ENCODE data around the gene CNTNAP5. TPM values are rescaled to one million over a fixed set of nuclear protein-coding genes. Genes with fewer than 3 reads are reported as not detected.

Gene CNTNAP5
- total RNA-seq, 1 experiment from 2014 or later, result not detected

DNA sequence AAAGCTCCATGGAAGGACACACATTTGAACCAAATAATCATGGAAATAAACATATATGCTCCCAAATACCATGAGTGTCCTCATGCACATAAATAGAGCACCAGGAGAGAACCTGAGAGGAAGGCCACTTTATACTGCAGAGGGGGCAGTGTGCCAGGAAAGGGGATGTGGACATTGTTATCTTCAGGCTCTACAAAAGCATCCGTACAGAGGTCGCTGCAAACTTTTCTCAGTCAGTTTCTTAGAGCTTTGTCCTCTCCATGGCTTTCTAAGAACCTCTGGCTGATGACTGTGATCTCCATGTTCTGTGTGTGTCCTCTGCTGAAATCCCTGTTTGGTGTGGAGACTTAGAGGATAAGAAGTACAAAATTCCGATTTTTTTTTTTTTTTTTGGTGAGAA, 515.7 kb downstream of the CNTNAP5 start:
- CTCF ChIA-PET, result interaction anchor here (0.6 kb wide), 1 partner anchor 422 kb away, joined by 4 read pairs; no protein-coding TSS in a partner anchor
- no TSS peak for BruUV-seq (replicated peaks)
- H3K4me1 Mint-ChIP-seq (ENCODE audit: insufficient read depth, unreplicated experiment), result no peaks in the 10 kb centered on the region

DNA sequence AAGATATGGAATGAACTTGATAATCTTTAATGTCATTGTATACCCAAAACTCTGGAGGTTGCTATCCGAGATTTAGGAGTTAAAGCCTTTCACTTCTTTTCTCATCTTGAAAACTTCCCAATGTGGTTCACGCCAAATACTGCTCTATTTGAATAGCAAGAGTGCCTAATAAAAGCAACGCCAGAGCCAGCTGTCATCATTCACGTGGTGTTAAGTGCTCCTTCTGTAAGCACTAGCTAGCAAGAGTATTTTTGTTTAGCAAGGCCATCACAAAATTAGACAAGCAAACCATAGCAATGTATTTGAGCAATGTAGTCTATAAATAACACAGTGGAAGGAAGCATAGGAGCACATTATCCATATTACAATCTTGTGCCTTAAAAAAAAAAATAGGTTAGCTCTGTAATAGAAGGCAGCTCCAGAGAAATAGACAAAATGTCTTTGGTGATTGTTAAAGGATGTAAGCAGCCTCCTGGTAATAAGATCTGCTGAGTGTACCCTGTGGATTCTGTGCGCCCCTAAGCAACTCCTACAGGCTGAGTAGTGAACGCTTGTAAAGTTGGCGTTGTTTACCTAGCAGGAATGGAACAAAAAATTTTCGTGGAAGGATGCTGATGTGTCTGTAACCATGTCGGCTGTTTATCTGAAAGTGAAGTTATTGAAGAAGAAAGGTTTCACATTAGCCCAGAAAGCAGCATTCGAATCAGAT, 518.0 kb downstream of the CNTNAP5 start:
- DNase-seq (ENCODE audit: unreplicated experiment), result no peak
- no TSS peak for BruUV-seq (replicated peaks)
- Mint-ChIP-seq H3K27me3 (ENCODE audit: insufficient read depth, unreplicated experiment) (peaks cover 15% of the 10 kb centered on the region), H3K27ac (ENCODE audit: low read depth, unreplicated experiment) (no peak overlapping the region), H3K36me3 (ENCODE audit: insufficient read depth, unreplicated experiment) (no peaks in the 10 kb centered on the region), H3K9me3 (ENCODE audit: unreplicated experiment) (peaks cover 8% of the 10 kb centered on the region), H3K4me1 (ENCODE audit: insufficient read depth, unreplicated experiment) (no peaks in the 10 kb centered on the region), H3K4me3 (ENCODE audit: unreplicated experiment) (no peak overlapping the region)
- POLR2A ChIA-PET, result no interaction called here
- intact Hi-C loops (cut with micrococcal nuclease), result no loop called here
- CTCF ChIA-PET, result no interaction called here
- TF ChIP-seq, protein P1, sequence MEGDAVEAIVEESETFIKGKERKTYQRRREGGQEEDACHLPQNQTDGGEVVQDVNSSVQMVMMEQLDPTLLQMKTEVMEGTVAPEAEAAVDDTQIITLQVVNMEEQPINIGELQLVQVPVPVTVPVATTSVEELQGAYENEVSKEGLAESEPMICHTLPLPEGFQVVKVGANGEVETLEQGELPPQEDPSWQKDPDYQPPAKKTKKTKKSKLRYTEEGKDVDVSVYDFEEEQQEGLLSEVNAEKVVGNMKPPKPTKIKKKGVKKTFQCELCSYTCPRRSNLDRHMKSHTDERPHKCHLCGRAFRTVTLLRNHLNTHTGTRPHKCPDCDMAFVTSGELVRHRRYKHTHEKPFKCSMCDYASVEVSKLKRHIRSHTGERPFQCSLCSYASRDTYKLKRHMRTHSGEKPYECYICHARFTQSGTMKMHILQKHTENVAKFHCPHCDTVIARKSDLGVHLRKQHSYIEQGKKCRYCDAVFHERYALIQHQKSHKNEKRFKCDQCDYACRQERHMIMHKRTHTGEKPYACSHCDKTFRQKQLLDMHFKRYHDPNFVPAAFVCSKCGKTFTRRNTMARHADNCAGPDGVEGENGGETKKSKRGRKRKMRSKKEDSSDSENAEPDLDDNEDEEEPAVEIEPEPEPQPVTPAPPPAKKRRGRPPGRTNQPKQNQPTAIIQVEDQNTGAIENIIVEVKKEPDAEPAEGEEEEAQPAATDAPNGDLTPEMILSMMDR (IDR thresholded peaks at IDR 0.05; ENCODE audit: unreplicated experiment), result no peak

More for the DNA sequence above, 515.7 kb downstream of the CNTNAP5 start:
- H3K4me3 Mint-ChIP-seq (ENCODE audit: unreplicated experiment), result no peak overlapping the region
- TF ChIP-seq, protein P1 (IDR thresholded peaks at IDR 0.05; ENCODE audit: unreplicated experiment), result no peak
- H3K36me3 Mint-ChIP-seq (ENCODE audit: insufficient read depth, unreplicated experiment), result no peaks in the 10 kb centered on the region
- POLR2A ChIA-PET, result no interaction called here
- intact Hi-C loops (cut with micrococcal nuclease), result no loop called here
- H3K27me3 Mint-ChIP-seq (ENCODE audit: insufficient read depth, unreplicated experiment), result peaks cover 15% of the 10 kb centered on the region
- DNase-seq (ENCODE audit: unreplicated experiment), result no peak
- H3K27ac Mint-ChIP-seq (ENCODE audit: low read depth, unreplicated experiment), result no peak overlapping the region
- peaks cover 8% of the 10 kb centered on the region for H3K9me3 Mint-ChIP-seq (ENCODE audit: unreplicated experiment)

DNA sequence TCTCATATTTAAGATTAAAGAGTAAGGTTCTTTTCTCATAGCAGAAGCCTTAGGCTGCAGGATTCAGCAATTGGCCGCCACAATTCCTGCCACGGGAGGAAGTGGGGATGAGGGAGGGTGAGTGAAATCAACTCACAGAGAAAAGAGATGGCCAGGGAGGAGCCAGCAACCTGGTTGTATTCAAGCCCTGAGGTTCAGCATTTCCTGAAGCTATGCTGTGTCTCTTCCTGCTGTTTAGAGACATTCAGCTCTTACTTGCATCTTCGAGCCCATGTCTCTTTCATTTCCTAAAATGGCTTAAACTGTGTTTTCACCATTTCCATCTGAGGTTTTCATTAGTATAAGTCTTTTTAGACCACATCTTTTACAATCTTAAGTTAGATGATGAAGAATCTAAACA, 522.6 kb downstream of the CNTNAP5 start:
- ChIA-PET POLR2A (no interaction called here), CTCF (interaction anchor here (0.6 kb wide), 1 partner anchor 73 kb away, joined by 3 read pairs; no protein-coding TSS in a partner anchor)
- no peak for DNase-seq (ENCODE audit: unreplicated experiment)
- Mint-ChIP-seq H3K27ac (ENCODE audit: low read depth, unreplicated experiment) (no peak overlapping the region), H3K27me3 (ENCODE audit: insufficient read depth, unreplicated experiment) (peaks cover 4% of the 10 kb centered on the region), H3K4me1 (ENCODE audit: insufficient read depth, unreplicated experiment) (no peaks in the 10 kb centered on the region), H3K9me3 (ENCODE audit: unreplicated experiment) (no peaks in the 10 kb centered on the region), H3K36me3 (ENCODE audit: insufficient read depth, unreplicated experiment) (no peaks in the 10 kb centered on the region), H3K4me3 (ENCODE audit: unreplicated experiment) (no peak overlapping the region)
- TF ChIP-seq, protein P1 (IDR thresholded peaks at IDR 0.05; ENCODE audit: unreplicated experiment), result no peak
- intact Hi-C loops (cut with micrococcal nuclease), result no loop called here
- BruUV-seq (replicated peaks), result no TSS peak

DNA sequence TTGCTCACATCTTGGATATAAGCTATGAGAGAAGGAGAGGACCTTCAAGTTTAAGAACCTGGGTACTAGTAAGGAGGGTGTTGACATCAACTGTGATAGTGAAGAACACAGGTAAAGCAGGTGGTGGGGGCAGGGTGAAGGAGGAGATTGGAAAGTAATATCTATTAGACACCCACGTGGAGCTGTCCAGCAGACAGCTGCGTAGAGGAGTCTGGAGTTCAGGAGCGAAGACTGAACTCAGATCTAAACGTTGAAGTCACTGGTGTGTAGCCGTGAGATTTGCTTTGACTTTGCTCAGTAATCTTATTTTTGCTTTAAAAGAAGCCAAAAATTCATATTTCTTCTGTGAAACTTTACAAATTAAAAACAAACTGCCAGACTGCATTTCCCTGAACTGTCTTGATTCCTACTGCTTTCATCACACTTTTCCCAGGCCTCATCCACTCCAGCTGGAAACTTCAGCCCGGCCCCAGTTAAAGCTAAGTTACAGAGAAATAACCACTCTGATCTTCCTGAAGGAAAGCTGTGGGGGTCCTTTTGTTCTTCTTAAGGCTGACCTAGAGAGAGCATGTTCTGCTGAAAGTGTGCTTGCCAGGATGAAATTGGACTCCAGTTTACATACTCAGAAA, 533.3 kb downstream of the CNTNAP5 start:
- Mint-ChIP-seq H3K4me1 (ENCODE audit: insufficient read depth, unreplicated experiment) (no peaks in the 10 kb centered on the region), H3K27ac (ENCODE audit: low read depth, unreplicated experiment) (no peak overlapping the region), H3K9me3 (ENCODE audit: unreplicated experiment) (no peaks in the 10 kb centered on the region), H3K36me3 (ENCODE audit: insufficient read depth, unreplicated experiment) (no peaks in the 10 kb centered on the region), H3K4me3 (ENCODE audit: unreplicated experiment) (no peak overlapping the region), H3K27me3 (ENCODE audit: insufficient read depth, unreplicated experiment) (peaks cover 11% of the 10 kb centered on the region)
- BruUV-seq (replicated peaks), result no TSS peak
- TF ChIP-seq, protein P1 (IDR thresholded peaks at IDR 0.05; ENCODE audit: unreplicated experiment), result no peak
- POLR2A ChIA-PET, result no interaction called here
- CTCF ChIA-PET, result interaction anchor here (0.6 to 0.7 kb wide), 2 partner anchors 178 to 254 kb away, joined by 3 to 4 read pairs; no protein-coding TSS in a partner anchor
- DNase-seq (ENCODE audit: unreplicated experiment), result no peak
- intact Hi-C loops (cut with micrococcal nuclease), result no loop called here
